ENCODE measurements around the gene PPP1R17. TPM values are rescaled to one million over a fixed set of nuclear protein-coding genes. Genes with fewer than 3 reads are reported as not detected.

The PPP1R17 gene
- total and polyA plus RNA-seq, 2 donors (not counting 3 experiments of a cell fraction or from before 2014, with no cell fraction given), result not detected

GRCh38 chr7:31651234-31652062 is 35.6 kb upstream of the PPP1R17 start:
- ChIA-PET POLR2A (no interaction called here), CTCF (interaction anchor here (1.3 kb wide), 1 partner anchor 553 kb away, joined by 3 read pairs; no protein-coding TSS in a partner anchor)
- Histone ChIP-seq H3K9me1 (replicated peaks; ENCODE audit: control insufficient read depth, extremely low read depth, insufficient read depth, low read length) (no peaks in the 10 kb centered on the region), H3K9ac (replicated peaks; ENCODE audit: extremely low read depth, insufficient read depth, low read length) (no peak overlapping the region), H3K9me3 (replicated peaks; ENCODE audit: control insufficient read depth, insufficient read depth, low read length) (no peaks in the 10 kb centered on the region), H3K27me3 (ENCODE audit: control insufficient read depth in 2 of 2, insufficient read depth in 2 of 2, low read length in 2 of 2) (no peaks in the 10 kb centered on the region), H4K20me1 (replicated peaks; ENCODE audit: control insufficient read depth, extremely low read depth, insufficient read depth, low read length) (no peaks in the 10 kb centered on the region), H3K4me2 (ENCODE audit: insufficient read depth, low read length) (no peak overlapping the region), H3K27ac (ENCODE audit: insufficient read depth, low read depth, low read length) (no peak overlapping the region), H3K4me1 (ENCODE audit: control insufficient read depth, extremely low read depth, insufficient read depth, low read length) (no peaks in the 10 kb centered on the region), H2AFZ (ENCODE audit: low read depth, low read length) (no peak overlapping the region), H3K4me3 (replicated peaks in 1 of 3; ENCODE audit: insufficient read depth in 1 of 3, low read depth in 1 of 3, low read length in 3 of 3) (no peak overlapping the region), H3K36me3 (ENCODE audit: control insufficient read depth in 2 of 2, extremely low read depth in 1 of 2, insufficient read depth in 2 of 2, low read length in 2 of 2) (no peaks in the 10 kb centered on the region), H3K79me2 (ENCODE audit: control insufficient read depth, insufficient read depth, low read length) (no peaks in the 10 kb centered on the region)
- no peak for TF ChIP-seq EZH2 (IDR thresholded peaks at IDR 0.05; ENCODE audit: borderline replicate concordance, low read depth, low read length, severe bottlenecking)
- TF ChIP-seq MAX (IDR thresholded peaks at IDR 0.05; ENCODE audit: insufficient read depth, insufficient read length), result no peak
- no peak for TF ChIP-seq FOS (IDR thresholded peaks at IDR 0.05; ENCODE audit: borderline replicate concordance, insufficient read depth, low read length)
- TF ChIP-seq CTCF (IDR thresholded peaks at IDR 0.05; ENCODE audit: extremely low read depth in 1 of 2, insufficient read depth in 1 of 2, low read depth in 1 of 2, low read length in 2 of 2), result no peak
- no TSS peak for BruUV-seq (replicated peaks)
- no peak for FAIRE-seq
- no peak for DNase-seq (ENCODE audit: low read depth, low spot score)
- dilution Hi-C loops (cut with MboI; ENCODE audit: extremely low pct_ligation_motif_present, low sequenced_read_pairs) (no loop called here), intact Hi-C loops (cut with micrococcal nuclease) (no loop called here)

- DNase-seq (ENCODE audit: low read depth, low spot score), result no peak
- H3K79me2 ChIP-seq (ENCODE audit: control insufficient read depth, insufficient read depth, low read length), result no peaks in the 10 kb centered on the region
- no peaks in the 10 kb centered on the region for H3K9me1 ChIP-seq (replicated peaks; ENCODE audit: control insufficient read depth, extremely low read depth, insufficient read depth, low read length)
- no peak overlapping the region for H3K27ac ChIP-seq (ENCODE audit: insufficient read depth, low read depth, low read length)
- H4K20me1 ChIP-seq (replicated peaks; ENCODE audit: control insufficient read depth, extremely low read depth, insufficient read depth, low read length), result no peaks in the 10 kb centered on the region
- no peaks in the 10 kb centered on the region for H3K4me1 ChIP-seq (ENCODE audit: control insufficient read depth, extremely low read depth, insufficient read depth, low read length)
- no peaks in the 10 kb centered on the region for H3K9me3 ChIP-seq (replicated peaks; ENCODE audit: control insufficient read depth, insufficient read depth, low read length)
- H3K27me3 ChIP-seq (ENCODE audit: control insufficient read depth in 2 of 2, insufficient read depth in 2 of 2, low read length in 2 of 2), result no peaks in the 10 kb centered on the region
- no peak overlapping the region for H3K9ac ChIP-seq (replicated peaks; ENCODE audit: extremely low read depth, insufficient read depth, low read length)
- H3K4me3 ChIP-seq (replicated peaks in 1 of 3; ENCODE audit: insufficient read depth in 1 of 3, low read depth in 1 of 3, low read length in 3 of 3), result no peak overlapping the region
- H3K4me2 ChIP-seq (ENCODE audit: insufficient read depth, low read length), result no peak overlapping the region
- BruUV-seq (replicated peaks), result no TSS peak
- FAIRE-seq, result no peak
- TF ChIP-seq EZH2 (IDR thresholded peaks at IDR 0.05; ENCODE audit: borderline replicate concordance, low read depth, low read length, severe bottlenecking), result no peak
- TF ChIP-seq MAX (IDR thresholded peaks at IDR 0.05; ENCODE audit: insufficient read depth, insufficient read length), result no peak
- no peak for TF ChIP-seq CTCF (IDR thresholded peaks at IDR 0.05; ENCODE audit: extremely low read depth in 1 of 2, insufficient read depth in 1 of 2, low read depth in 1 of 2, low read length in 2 of 2)
- TF ChIP-seq MYC (IDR thresholded peaks at IDR 0.05; ENCODE audit: low read depth, low read length), result no peak
- TF ChIP-seq GATA2 (IDR thresholded peaks at IDR 0.05; ENCODE audit: insufficient read depth, insufficient read length, low read depth, low read length), result no peak
- no peak for TF ChIP-seq POLR2AphosphoS5 (IDR thresholded peaks at IDR 0.05; ENCODE audit: insufficient read depth, low read depth, low read length)
- TF ChIP-seq JUN (IDR thresholded peaks at IDR 0.05; ENCODE audit: borderline replicate concordance, insufficient read depth, insufficient read length, low read depth), result no peak
- no peak for TF ChIP-seq FOS (IDR thresholded peaks at IDR 0.05; ENCODE audit: borderline replicate concordance, insufficient read depth, low read length)
- TF ChIP-seq POLR2A (IDR thresholded peaks at IDR 0.05; ENCODE audit: low read depth, low read length), result no peak
- intact Hi-C loops (cut with micrococcal nuclease) (no loop called here), dilution Hi-C loops (cut with MboI; ENCODE audit: extremely low pct_ligation_motif_present, low sequenced_read_pairs) (no loop called here)
- H3K36me3 ChIP-seq (ENCODE audit: control insufficient read depth in 2 of 2, extremely low read depth in 1 of 2, insufficient read depth in 2 of 2, low read length in 2 of 2), result no peaks in the 10 kb centered on the region
- H2AFZ ChIP-seq (ENCODE audit: low read depth, low read length), result no peak overlapping the region
- ChIA-PET POLR2A (no interaction called here), CTCF (no interaction called here)
Observed at GRCh38 chr7:31652063-31652326, 35.0 kb upstream of the PPP1R17 start.
